ENCODE results near the gene KLRC3. TPM values are rescaled to one million over a fixed set of nuclear protein-coding genes. Genes with fewer than 3 reads are reported as not detected.
"Not testable (repeated sequence)": the region's sequence is repeated elsewhere in the genome, so short reads cannot be mapped to it uniquely, and the experiment has no call there.

KLRC3 gene
- total RNA-seq, 1 experiment from 2014 or later, result not detected

DNA sequence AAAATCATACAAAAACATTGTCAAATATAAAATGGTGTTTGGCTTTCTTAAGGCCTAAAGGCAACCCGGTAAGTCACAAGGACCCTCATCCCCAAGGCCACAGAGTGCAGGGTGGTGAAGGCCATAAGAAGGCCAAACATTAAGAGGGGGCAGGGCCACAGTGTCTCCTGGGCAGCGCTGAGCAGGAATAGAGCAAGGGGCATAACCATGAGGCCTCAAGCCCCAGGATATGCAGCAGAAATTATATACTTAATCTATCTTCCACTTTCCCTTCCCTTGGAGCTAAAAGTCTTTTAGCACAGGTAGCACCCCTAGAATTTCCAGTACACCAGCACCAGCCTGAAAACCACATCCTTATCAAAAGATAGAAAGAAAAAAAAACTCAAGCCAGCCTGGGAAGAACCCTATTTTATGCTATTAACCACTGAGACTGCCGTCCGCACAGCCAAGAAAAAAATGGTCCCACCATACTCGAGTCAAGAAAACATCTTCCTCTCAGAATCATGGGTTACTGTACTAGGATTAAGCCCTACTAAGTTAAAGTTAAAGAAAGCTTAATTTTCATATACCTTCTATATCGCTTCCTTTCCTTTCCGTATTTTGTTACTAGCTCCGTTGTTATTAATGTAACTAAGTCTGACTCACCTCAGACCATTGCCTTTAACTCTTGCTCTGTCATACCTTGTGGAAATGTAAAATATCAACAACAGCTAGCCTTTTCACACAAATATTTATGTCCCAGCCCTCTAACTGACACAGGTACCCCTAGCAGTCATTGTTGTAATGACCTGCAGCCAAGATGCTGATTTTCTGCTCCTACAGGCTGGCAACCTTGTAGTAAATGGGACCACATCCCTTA lies 50.6 kb downstream of the KLRC3 start:
- DNase-seq (ENCODE audit: low spot score), result no peak

DNA sequence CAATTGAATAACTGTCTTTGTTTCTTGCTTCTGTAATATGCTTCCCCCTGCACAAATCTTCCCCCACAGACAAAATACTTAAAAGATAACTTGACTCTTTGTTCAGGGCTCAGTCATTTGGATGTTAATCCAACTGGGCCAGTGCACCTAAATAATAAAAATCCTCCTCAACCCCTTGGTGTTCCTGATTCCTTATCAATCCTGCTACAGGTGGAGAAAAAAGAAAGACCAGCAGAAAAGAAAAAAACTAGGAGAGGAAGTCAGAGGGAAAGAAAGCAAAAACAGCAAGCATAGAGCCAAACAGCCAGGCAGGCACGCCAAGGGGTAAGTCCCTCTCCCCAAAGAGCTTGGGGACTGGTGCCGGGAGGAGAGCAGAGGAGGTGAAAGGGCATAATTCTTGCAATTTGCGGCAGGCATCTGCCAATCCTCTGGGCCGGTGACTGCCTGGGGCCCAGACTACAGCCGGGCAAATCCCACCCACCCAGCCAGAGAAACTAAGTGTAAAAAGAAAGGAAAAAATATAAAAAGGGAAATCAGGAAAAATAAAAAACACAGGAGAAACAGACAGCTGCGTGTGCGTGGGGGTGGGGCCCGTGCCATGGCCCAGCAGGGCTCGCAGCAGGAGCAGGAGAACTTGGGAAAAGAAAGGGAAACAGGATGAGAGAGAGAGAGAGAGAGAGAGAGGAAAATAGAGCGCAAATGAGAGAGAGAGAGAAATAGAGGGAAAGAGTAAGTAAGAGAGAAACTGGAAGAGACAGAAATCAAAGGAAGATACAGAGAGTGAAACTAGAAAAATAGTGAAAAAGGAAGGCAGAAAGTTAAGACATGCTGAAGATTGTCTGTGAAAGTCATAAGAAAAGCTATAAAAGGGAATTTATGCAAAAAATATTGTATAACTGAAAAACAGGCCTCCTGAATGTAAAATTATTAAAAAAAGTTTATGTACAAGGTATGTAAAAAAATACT lies 51.9 kb downstream of the KLRC3 start:
- DNase-seq (ENCODE audit: low spot score), result no peak

DNA sequence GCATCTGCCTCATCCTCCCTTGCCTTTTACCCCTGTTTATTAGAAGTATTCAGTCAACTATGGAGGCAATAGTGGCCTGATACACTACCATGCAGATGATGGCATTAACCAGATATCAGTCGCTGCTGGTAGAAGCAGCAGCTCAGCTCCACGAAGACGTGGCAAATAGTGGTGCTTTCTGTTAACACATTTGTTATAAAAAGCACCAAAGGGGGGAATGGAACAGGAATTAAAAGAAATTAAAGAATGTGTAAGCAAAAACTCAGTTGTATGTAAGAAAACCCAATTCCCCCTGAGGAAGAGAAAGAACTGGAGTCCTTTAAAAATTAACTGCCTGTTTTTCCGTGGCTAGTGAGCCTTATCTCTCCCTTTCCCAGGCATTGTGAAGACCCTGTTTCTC lies 52.7 kb downstream of the KLRC3 start:
- not testable (repeated sequence) for DNase-seq (ENCODE audit: low spot score)

DNA sequence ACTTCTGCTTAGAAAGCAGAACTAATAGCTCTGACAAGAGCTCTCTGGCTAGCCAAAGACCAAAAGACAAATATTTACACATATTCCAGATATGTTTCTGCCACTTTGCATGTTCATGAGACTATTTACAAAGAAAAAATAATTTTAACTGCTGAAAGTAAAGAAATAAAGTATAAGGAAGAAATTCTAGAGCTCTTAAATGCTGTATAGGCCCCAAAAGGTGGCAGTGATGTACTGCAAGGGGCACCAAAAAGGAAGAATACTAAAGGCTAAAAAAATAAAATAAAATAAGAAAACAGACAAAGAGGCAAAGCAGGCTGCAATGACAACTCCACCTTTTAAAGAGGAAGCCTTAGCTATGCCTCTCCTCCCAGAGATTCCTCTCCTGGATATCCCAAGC lies 53.5 kb downstream of the KLRC3 start:
- DNase-seq (ENCODE audit: low spot score), result no peak

DNA sequence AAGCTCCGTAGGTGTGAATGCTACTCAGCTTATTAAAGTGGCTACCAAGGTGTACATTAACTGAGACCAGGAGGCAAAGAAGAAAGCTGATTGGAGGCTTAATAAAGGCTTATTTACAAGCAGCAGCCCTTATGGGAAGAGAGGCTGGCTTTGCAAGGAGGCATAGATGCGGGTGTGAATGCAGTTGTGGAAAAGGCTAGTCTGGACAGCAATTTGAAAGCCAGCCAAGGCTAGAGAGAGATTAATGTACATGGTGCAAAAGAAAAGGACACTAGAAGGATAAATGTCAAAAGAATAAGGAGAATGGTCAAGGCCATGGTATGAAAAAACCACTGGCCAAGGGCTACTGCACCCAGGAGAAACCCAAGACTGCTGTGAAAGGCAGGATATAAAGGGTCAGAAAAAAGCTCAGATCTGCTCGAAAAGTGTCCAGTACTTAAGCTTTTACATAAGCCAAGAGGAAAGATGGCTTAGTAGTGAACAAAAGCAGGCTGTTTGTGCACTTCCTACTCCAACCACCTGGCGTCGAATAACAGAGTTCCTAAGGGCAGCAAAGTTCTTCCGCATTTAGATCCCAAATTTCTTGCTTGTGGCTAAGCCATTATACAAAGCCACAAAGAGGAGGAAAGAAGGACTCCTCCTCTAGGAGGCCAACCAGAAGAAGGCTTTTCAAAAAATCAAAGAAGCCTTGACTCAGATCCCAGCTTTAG lies 54.5 kb downstream of the KLRC3 start:
- DNase-seq (ENCODE audit: low spot score), result no peak

DNA sequence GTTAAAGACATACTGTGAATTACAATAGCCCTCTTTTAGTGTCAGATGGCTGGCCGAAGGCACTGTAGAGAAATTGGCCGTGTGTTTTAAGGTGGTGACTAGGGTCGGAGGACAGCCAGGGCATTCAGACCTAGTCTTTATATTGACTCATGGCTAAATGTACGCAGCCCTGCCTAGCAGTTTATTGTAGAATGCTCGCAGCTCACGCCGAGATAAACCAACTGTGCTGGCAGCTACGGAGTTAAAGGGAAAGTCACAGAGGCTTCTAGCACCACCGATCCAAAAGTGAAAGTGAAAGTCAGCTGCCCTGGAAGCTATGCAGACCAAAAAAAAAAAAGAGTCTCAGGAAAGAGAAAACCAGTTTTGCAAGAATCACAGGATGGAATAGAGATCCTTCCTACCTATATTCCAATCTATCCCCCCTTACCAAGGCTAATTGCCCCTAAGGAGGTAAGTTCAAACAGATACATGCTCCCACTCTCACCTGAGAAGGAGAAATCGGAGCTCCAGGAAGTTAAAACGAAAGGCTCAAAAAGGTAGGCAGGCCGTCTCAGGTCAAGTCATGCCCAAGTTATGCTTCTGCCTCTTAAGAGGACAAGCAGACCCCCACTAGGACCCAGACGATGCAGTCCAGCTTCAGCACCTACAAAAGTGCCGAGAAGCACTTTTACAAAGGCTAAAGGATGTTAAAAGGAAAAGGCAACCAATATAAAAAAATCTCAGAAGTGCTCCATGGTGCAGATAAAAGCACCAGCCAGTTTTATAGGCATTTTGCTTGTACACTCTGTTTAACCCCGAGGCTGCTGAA lies 55.4 kb downstream of the KLRC3 start:
- peak; percentile 62 for DNase-seq (ENCODE audit: low spot score)

DNA sequence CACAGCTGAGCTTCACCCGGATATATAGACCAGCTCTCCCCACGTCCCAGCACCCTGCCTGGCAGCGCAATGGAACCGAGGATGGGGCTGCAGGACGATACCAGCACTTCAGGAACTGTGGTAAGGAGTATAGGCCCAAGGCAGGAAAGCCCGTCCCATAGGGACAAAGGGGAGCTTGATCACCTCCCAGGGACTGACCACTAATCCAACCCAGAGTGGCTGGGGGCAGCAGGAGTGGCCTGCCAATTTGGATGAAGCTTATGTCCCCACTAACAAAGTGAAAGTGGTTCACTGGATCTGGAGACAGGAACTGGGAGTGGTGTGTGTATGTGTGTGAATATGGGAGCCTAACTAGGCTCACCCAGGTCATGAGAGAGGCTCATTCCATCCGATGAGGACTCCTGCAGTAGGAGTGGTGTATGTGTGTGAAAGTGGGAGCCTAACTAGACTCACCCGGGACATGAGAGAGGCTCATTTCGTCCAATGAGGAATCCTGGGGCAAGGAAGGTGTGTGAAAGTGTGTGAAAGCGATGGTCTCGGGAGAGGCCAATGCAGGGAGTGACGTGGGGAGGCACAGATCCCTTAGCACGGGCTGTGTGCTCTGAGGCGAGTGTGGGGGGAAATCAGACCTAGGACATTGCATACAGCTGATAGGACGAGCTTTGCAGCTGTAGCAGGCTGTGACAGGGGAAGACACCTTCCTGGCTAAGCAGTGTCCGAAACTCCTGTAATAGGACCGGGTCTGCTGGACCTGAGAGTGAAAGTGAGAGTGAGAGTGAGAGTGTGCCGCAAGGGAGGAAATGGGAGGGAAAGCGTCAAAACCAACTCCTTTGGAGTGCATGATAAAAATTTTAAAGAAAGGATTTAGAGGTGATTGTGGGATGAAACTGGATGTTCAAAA lies 56.2 kb downstream of the KLRC3 start:
- peak; percentile 30 for DNase-seq (ENCODE audit: low spot score)

DNA sequence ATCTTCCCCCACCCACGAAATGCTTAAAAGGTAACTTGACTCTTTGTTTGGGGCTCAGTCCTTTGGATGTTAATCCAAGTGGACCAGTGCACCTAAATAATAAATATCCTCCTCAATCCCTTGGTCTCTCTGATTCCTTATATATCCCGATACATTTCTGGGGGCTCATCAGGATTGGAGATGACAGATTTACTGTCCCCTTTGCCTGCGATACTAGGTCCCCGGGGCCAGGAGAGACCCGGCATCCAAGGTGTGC lies 56.8 kb downstream of the KLRC3 start:
- no peak for DNase-seq (ENCODE audit: low spot score)

DNA sequence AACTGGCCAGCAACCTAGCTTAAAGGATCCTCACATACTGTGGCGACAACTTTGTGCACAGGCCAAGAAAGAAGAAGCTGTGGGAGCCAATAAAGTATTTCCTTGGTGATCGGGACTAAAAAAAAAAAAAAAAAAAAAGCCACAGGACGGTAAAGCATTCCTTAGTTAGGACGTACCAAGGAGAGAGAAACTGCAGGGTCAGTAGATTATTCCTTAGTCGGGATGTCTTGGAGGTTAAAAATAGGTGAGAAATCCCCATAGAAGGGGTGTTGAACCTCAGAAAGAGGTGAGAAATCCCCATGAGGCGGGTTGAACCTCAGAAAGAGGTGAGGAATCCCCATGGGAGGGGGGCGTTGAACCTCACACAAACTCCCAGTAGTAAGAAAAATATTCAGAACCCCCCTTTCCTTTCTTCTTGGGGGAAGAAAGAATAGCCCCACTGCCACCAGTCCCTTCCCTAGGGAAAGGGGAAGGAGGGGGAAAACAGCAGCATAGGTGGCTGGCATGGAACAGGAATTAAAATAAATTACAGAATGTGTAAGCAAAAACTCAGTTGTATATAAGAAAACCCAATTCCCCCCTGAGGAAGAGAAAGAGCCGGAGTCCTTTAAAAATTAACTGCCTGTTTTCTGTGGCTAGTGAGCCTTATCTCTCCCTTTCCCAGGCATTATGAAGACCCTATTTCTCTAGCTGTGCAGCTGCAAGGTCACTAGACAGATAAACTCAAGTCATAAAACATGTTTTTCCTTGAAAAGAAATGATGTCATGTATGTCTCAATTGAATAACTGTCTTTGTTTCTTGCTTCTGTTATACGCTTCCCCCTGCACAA lies 57.4 kb downstream of the KLRC3 start:
- no peak for DNase-seq (ENCODE audit: low spot score)

DNA sequence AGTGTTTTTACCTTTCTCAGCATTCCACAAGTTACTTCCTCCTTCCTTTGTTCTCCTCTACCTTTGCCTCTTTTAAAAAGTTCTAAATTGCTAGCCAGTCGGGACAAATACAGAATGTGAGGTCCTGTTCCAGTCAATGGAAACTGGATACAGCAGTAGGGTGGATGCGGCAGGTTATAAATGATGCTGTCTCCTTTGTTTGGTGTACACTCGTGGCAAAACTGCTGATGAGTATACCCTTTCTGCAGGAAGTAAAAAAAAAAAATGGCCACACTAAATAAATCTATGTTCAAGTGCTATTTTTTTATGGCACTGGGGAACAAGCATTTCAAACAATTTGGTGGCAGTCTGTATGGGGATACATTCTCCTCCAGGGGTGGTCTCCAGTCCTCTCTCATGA lies 58.1 kb downstream of the KLRC3 start:
- no peak for DNase-seq (ENCODE audit: low spot score)

Other genes starting within 250 kb of the KLRC3 start
- gene OLR1, start 248.5 kb downstream of the KLRC3 start, total RNA-seq (2014; rRNA removed; shearing (Covaris generic)), result 26.5 and 27.9 TPM in 2 replicates
- gene TMEM52B, start 241.6 kb downstream of the KLRC3 start, total RNA-seq (2014; rRNA removed; shearing (Covaris generic)), result 3.4 and 10.9 TPM in 2 replicates
- gene GABARAPL1, start 207.7 kb downstream of the KLRC3 start, total RNA-seq (2014; rRNA removed; shearing (Covaris generic)), result 20.4 and 20.8 TPM in 2 replicates
- gene KLRD1, start 112.7 kb downstream of the KLRC3 start, total RNA-seq (2014; rRNA removed; shearing (Covaris generic)), result not detected in 2 replicates
- gene KLRK1, start 30.6 kb downstream of the KLRC3 start, total RNA-seq (2014; rRNA removed; shearing (Covaris generic)), result not detected in 2 replicates
- gene KLRC4, start 10.8 kb downstream of the KLRC3 start, total RNA-seq (2014; rRNA removed; shearing (Covaris generic)), result not detected in 2 replicates
- not detected in 2 replicates for gene KLRC2, start 15.4 kb upstream of the KLRC3 start, total RNA-seq (2014; rRNA removed; shearing (Covaris generic))
- not detected in 2 replicates for gene KLRC1, start 32.8 kb upstream of the KLRC3 start, total RNA-seq (2014; rRNA removed; shearing (Covaris generic))
- gene EIF2S3B, start 85.3 kb upstream of the KLRC3 start, total RNA-seq (2014; rRNA removed; shearing (Covaris generic)), result 17.1 and 27.3 TPM in 2 replicates
- gene MAGOHB, start 193.0 kb upstream of the KLRC3 start, total RNA-seq (2014; rRNA removed; shearing (Covaris generic)), result 28.6 and 35.9 TPM in 2 replicates